Lower leg skin (tissue), 4 donors: ENCODE measurements around the gene TNP2. TPM values are rescaled to one million over a fixed set of nuclear protein-coding genes. Genes with fewer than 3 reads are reported as not detected.

Experiments
- DNase-seq, 2 donors: peaks; one replicate each; pipeline ENCODE4 v3.0.0-alpha.2; 2019; ENCODE audit warnings: low spot score in 2 of 2
- H3K4me3 ChIP-seq: fragments of 200-600 bp; sonication (generic); 2 replicates; pipeline ENCODE4 v1.5.1; 2017; ENCODE audit warnings: mild to moderate bottlenecking, low read depth; ENCODE audit not compliant: poor library complexity, severe bottlenecking
- POLR2A ChIP-seq, 2 donors: fragments of 450-650 bp; IDR thresholded peaks; one replicate each; pipeline ENCODE4 v1.6.1; 2016 to 2017; ENCODE audit warnings: antibody characterized with exemption in 2 of 2, mild to moderate bottlenecking in 1 of 2, moderate library complexity in 1 of 2
- WGBS, 2 donors: methylation state at CpG; one replicate each; pipeline ENCODE4 v1.1.5; 2018; 5-methylcytosine and 5-hydroxymethylcytosine counted together
- intact Hi-C: fragments of 100-400 bp; cut with DNase I; formaldehyde crosslinking; loops from one replicate; pipeline ENCODE4 v1.15.0; 2023; ENCODE audit warnings: low total_unique reads
- total RNA-seq, 4 donors: library from RNA; depleted of rRNA; stranded (reverse); fragments of >200 nt; gene quantifications; one replicate each; pipeline ENCODE4 v1.1.0, GENCODE V29; 2016
- TF ChIP-seq, protein P1 (sequence below), 3 donors: fragments of 450-650 bp; IDR thresholded peaks; one replicate each; pipeline ENCODE4 v1.5.1; 2016; ENCODE audit warnings: antibody characterized with exemption in 3 of 3, mild to moderate bottlenecking in 3 of 3, moderate library complexity in 2 of 3

Gene TNP2
- total RNA-seq, 4 donors from 2014 or later = not detected

DNA sequence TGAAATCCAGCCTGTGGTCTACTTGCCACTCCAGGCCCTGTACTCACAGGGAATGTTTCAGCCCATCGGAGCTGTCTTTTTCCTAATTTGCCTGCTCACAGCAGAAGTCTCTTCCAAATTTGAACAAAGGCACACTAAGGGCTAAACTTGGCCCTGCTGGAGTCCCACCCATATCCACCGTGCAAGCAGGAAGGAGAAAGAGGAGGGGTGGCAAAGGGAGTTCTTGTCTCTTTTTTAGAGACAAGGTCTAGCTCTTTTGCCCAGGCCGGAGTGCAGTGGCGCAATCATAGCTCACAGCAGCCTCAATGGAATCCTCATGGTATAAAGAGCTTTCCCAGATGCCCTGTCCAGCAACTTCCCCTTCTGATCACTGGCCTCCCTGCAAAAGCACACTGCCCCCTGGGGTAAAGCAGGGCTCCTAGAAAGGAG, 14.7 kb upstream of the TNP2 start:
- H3K4me3 ChIP-seq = no peak overlapping the region
- 55 to 63% methylated on average over 4 of the region's 4 CpGs for WGBS, 2 donors

DNA sequence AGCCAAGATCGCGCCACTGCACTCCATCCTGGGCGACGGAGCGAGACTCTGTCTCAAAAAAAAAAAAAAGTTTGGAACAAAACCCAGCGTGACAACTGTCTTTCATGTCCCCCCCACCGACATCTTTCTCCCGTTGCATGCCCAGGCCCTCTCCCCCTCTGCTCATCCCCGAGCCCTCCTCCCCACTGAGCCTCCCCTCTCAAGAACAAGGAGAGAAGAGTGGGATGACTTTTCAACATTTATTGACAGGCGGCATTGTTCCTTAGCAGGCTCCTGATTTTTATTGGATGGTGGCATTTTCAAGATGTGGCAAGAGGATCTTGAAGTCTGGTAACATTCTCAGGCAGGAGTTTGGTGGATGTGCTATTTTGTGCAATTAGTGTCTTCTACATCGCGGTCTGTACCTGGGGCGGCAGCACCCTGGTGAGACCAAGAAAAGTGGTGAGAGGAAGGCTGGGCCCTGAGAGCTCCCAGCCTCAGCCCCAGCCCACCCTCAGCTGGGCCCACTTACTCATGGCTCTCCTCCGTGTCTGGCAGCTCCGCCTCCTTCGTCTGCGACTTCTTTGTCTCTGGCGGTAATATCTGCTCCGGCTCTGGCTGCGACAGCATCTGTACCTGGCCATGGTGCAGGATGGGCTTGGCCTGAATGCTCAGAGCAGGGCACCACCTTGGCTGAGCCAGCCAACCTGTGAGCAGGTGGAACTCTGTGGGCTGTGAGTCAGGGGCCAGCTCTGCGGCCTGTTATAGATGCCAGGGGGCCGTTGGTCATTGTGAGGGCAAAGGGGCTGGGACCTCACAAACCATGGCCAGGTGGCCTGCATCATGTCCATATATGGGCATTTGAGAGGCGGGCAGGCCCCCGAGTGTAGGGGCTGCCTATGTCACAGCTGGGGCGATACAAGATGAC, 11.7 kb upstream of the TNP2 start, which contains the start of gene PRM1:
Gene PRM1 (minus strand): TSS at position 715 of the 907 bp plus-strand sequence. CDS start 92 bp downstream, at position 623.
- TF ChIP-seq, protein P1, sequence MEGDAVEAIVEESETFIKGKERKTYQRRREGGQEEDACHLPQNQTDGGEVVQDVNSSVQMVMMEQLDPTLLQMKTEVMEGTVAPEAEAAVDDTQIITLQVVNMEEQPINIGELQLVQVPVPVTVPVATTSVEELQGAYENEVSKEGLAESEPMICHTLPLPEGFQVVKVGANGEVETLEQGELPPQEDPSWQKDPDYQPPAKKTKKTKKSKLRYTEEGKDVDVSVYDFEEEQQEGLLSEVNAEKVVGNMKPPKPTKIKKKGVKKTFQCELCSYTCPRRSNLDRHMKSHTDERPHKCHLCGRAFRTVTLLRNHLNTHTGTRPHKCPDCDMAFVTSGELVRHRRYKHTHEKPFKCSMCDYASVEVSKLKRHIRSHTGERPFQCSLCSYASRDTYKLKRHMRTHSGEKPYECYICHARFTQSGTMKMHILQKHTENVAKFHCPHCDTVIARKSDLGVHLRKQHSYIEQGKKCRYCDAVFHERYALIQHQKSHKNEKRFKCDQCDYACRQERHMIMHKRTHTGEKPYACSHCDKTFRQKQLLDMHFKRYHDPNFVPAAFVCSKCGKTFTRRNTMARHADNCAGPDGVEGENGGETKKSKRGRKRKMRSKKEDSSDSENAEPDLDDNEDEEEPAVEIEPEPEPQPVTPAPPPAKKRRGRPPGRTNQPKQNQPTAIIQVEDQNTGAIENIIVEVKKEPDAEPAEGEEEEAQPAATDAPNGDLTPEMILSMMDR (IDR thresholded peaks at IDR 0.05) = no peak
- TF ChIP-seq POLR2A (IDR thresholded peaks at IDR 0.05) = no peak
- no peak within 1 kb of the TSS for H3K4me3 ChIP-seq
- 90 to 91% methylated on average over 24 to 25 of the region's 25 CpGs for WGBS, 2 donors
- intact Hi-C loops = no loop called here
- no peak for DNase-seq

More for the DNA sequence above, 14.7 kb upstream of the TNP2 start:
- DNase-seq = no peak
- intact Hi-C loops = no loop called here
- no peak for TF ChIP-seq POLR2A (IDR thresholded peaks at IDR 0.05)
- TF ChIP-seq, protein P1 (IDR thresholded peaks at IDR 0.05) = no peak

DNA sequence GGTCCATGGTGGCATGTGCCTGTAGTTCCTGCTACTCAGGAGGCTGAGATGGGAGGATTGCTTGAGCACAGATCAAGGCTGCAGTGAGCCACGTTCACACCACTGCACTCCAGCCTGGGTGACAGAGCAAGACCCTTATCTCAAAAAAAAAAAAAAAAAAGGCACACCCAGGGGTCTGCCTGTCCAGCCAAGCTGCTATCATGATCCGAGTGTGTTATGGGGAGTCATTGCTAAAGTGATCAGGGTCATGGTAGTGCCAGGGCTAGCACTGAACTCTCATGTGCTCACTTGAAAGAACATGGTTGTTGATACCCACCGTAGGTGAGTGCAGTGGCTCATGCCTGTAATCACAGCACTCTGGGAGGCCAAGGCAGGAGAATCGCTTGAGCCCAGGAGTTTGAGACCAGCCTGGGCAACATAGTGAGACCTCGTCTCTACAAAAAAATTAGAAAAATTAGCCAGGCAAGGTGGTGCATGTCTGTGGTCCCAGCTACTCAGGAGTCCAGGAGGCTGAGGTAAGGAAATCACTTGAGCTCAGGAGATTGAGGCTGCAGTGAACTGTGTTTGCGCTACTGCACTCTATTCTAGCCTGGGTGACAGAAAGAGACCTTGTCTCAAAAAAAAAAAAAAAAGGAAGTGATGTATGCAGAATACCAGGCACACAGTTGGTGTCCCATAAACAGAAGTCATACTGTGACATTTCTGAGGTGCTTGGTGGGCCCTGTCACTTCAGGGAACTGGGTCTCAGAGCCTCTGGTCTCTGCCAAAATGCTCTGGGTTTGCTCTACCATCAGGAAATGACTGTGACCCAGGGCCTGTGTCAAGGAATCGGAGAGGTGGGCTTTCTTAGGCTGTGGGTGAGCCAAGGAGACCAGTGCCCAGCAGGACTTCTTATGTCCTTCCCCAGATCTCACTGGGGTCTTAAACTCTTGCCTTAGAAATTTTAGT, 9.8 kb upstream of the TNP2 start:
- no peak for DNase-seq
- no peak overlapping the region for H3K4me3 ChIP-seq
- TF ChIP-seq, protein P1 (IDR thresholded peaks at IDR 0.05) = no peak
- TF ChIP-seq POLR2A (IDR thresholded peaks at IDR 0.05) = no peak
- WGBS, 2 donors = 89 to 91% methylated on average over 7 of the region's 7 CpGs
- intact Hi-C loops = no loop called here

DNA sequence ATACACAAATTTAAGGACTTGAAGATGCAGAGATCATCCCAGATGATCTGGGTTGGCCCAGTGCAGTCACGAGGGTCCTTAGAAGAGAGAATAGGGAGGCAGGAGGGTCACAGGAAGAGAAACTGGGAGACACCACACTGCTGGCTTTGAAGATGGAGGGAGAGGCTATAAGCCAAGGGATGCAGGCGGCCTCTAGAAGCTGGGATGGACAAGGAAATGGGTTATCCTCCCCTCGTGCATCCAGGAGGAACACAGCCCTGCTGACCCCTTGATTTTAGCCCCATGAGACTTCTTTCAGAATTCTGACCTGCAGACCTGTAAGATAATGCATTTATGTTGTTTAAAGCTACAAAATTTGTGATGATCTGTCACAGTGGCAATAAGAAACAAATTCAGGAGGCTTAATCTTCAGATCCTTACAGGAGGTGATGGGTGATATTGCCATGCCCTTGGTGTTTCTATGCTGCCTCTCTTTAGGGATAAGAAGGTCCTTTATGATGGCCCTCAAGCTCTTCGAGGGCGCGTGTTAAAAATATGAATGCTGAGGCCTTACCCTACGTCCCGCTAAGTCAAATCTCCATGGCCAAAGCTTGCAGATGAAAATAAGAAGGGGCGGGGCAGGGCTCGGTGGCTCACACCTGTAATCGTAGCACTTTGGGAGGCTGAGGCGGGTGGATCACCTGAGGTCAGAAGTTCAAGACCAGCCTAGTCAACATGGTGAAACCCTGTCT, 8.6 kb upstream of the TNP2 start:
- TF ChIP-seq, protein P1 (IDR thresholded peaks at IDR 0.05) = no peak
- no peak for TF ChIP-seq POLR2A (IDR thresholded peaks at IDR 0.05)
- WGBS, 2 donors = 84 to 89% methylated on average over 12 of the region's 12 CpGs
- no peak overlapping the region for H3K4me3 ChIP-seq
- DNase-seq = no peak
- intact Hi-C loops = no loop called here

DNA sequence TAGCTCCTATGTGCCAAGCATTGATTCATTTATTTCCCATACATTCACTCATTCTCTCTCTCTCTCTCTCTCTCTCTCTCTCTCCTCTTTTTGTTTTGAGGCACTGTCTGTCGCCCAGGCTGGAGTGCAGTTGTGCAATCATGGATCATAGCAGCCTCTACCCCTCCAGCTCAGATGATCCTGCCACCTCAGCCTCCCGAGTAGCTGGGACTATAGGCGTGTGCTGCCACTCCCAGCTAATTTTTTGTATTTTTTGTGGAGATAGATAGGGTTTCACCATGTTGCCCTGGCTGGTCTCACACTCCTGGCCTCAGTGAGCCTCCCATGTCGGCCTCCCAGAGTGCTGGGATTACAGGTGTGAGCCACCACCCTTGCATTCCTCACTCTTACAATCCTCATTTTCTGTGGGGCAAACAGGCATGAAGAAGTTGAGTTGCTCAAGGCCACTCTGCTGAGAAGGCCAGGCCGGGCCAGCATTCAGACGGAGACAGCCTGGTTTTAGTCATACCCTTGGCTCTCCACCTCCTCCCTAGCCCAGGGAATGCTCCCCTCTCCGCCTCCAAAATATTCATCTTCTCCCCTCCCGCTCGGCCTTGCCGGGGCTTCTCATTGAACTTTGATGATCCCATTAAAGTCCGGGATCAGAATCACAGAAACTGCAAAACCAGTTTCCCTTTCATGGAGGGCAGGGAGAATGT, 7.9 kb upstream of the TNP2 start:
- no peak for DNase-seq
- intact Hi-C loops = no loop called here
- 82 to 85% methylated on average over 11 of the region's 11 CpGs for WGBS, 2 donors
- TF ChIP-seq, protein P1 (IDR thresholded peaks at IDR 0.05) = peak in 1 of 3 donors; percentile 16
- TF ChIP-seq POLR2A (IDR thresholded peaks at IDR 0.05) = no peak
- H3K4me3 ChIP-seq = no peak overlapping the region
